Neutrophil (primary cell): ENCODE results near the gene DCAF4.

ENCODE experiments used
- H3K27ac ChIP-seq: fragments of 200-600 bp; sonication (generic); 2 replicates; pipeline ENCODE4 v1.5.1; 2016; ENCODE audit warnings: mild to moderate bottlenecking, moderate library complexity
- H3K27me3 ChIP-seq: fragments of 200-600 bp; sonication (generic); 2 replicates; pipeline ENCODE4 v1.6.0; 2016; ENCODE audit warnings: mild to moderate bottlenecking
- H3K36me3 ChIP-seq: fragments of 200-600 bp; sonication (generic); 2 replicates; pipeline ENCODE4 v1.5.1; 2017
- H3K4me1 ChIP-seq, 2 experiments: fragments of 200-600 bp in 1 of 2; sonication (generic) in 1 of 2; 1 replicate in 1 of 2; 2 replicates in 1 of 2; pipeline versions ENCODE4 v1.5.1 to v1.6.1; 2013 to 2016; ENCODE audit warnings: low read depth in 1 of 2, low read length in 1 of 2, mild to moderate bottlenecking in 1 of 2, moderate library complexity in 1 of 2; ENCODE audit not compliant: control insufficient read depth in 1 of 2, insufficient read depth in 1 of 2
- H3K4me3 ChIP-seq, 2 experiments: fragments of 200-600 bp in 1 of 2; sonication (generic) in 1 of 2; 1 replicate in 1 of 2; 2 replicates in 1 of 2; pipeline ENCODE4 v1.5.1; 2013 to 2016; ENCODE audit warnings: low read depth in 1 of 2, low read length in 1 of 2, mild to moderate bottlenecking in 1 of 2, moderate library complexity in 1 of 2
- H3K9me3 ChIP-seq: fragments of 200-600 bp; sonication (generic); 2 replicates; pipeline ENCODE4 v1.5.1; 2016
- CTCF ChIP-seq: fragments of 200-600 bp; sonication (generic); IDR thresholded peaks from 2 replicates; pipeline ENCODE4 v1.5.1; 2016; ENCODE audit warnings: antibody characterized with exemption

The DCAF4 gene

DNA sequence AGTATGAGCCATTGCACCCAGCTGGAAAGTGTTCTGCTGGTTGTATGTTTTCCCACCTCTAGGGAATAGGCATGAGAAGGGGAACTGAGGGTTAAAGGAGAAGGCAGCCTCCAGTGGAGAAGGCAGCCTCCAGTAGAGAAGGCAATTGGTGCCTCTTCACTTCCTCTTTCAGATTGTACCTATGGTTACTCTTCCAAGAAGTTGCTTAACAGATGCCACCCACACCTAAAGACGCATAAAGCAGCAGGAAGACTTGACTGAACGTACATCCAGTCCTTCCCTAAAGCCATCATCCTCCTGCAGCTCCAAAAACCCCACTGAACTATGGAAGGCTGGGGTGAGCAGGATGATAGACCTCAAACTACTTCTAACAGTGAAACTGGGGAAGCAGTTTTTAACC, 45.4 kb upstream of the DCAF4 start:
- Histone ChIP-seq H3K4me3 (no peak overlapping the region), H3K36me3 (no peaks in the 10 kb centered on the region), H3K27ac (no peak overlapping the region), H3K27me3 (peaks cover 46% of the 10 kb centered on the region), H3K9me3 (no peaks in the 10 kb centered on the region), H3K4me1 (no peaks in the 10 kb centered on the region)
- TF ChIP-seq CTCF: no peak

DNA sequence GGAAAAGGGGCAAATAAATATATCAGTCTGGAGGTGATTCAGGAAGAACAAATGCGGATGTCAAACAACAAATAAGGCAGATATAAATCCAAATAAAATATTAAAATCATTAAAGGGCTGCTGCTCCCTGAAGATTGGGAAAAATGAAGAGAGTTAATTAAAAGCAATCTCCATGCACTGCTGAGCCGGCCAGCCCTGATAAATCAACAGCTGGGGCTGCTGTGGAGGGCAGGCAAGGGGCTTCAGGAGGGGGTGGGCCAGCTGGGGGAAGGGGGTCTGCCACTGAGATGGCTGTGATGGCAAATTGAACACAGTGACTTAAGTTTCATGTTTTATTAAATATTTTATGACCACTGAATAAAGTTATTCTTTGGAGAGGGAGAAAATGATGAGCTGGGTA, 44.7 kb upstream of the DCAF4 start:
- TF ChIP-seq CTCF: no peak
- Histone ChIP-seq H3K36me3 (no peaks in the 10 kb centered on the region), H3K4me1 (no peaks in the 10 kb centered on the region), H3K27me3 (peaks cover 53% of the 10 kb centered on the region), H3K4me3 (no peak overlapping the region), H3K9me3 (no peaks in the 10 kb centered on the region), H3K27ac (no peak overlapping the region)

GRCh38 chr14:72882047-72882446, 44.2 kb upstream of the DCAF4 start:
- Histone ChIP-seq H3K9me3 (no peaks in the 10 kb centered on the region), H3K27me3 (peaks cover 54% of the 10 kb centered on the region), H3K4me3 (no peak overlapping the region), H3K4me1 (no peaks in the 10 kb centered on the region), H3K36me3 (no peaks in the 10 kb centered on the region), H3K27ac (no peak overlapping the region)
- no peak for TF ChIP-seq CTCF

DNA sequence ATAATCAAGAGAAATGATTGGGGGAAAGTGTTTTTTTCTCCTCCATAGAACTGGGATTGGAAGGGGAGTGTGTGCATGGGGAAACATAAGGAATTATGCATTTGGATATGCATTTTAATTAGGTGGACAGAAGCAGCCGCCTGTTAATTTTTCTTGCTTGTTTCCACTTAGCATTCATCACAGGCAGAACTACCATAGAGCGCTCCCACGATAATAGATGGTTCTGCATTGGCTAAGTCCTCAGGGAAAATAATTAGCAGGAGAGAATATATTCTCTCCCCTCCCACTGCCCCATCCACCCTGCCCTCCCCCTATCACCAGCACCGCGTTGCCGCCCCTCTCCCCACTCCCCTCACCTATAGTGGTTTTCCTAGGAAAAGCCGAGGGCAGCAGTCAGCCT, 43.8 kb upstream of the DCAF4 start:
- Histone ChIP-seq H3K4me1 (no peaks in the 10 kb centered on the region), H3K4me3 (no peak overlapping the region), H3K27me3 (peaks cover 54% of the 10 kb centered on the region), H3K36me3 (no peaks in the 10 kb centered on the region), H3K27ac (no peak overlapping the region), H3K9me3 (no peaks in the 10 kb centered on the region)
- no peak for TF ChIP-seq CTCF

DNA sequence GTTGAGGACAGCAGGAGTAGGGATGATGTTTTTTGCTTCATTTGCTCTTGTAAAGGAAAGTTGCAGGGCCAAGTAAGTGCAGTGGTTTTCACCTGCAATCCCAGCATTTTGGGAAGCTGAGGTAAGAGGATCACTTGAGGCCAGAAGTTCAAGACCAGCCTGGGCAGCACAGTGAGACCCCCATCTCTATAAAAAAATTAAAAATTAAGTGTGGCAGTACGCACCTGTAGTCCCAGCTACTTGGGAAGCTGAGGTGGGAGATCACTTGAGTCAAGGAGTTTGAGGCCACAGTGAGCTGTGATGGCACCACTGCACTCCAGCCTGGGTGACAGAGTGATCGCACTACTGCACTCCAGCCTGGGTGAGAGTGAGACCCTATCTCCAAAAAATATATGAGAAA, 43.2 kb upstream of the DCAF4 start:
- Histone ChIP-seq H3K36me3 (no peaks in the 10 kb centered on the region), H3K27ac (no peak overlapping the region), H3K9me3 (no peaks in the 10 kb centered on the region), H3K4me1 (no peaks in the 10 kb centered on the region), H3K4me3 (no peak overlapping the region), H3K27me3 (peaks cover 60% of the 10 kb centered on the region)
- no peak for TF ChIP-seq CTCF

DNA sequence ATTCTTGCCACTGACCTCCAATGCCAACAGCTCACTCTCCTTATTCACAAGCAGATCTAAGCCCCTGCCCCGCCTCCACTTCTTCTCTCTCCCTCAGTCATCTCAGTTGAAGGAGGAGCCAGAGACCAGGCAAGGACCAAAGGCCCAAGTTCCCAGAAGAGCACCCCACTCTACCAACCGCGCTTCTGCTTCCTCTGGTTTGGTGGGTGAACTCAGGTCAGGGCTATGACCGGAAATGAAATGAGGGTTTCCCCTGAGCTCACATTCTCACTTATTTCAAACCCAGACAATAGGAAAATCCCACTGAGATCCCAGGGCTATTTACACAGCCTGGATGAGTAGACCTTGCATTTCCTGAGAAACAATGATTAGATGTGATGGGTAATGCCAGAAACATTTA, 42.3 kb upstream of the DCAF4 start:
- Histone ChIP-seq H3K4me3 (no peak overlapping the region), H3K27ac (no peak overlapping the region), H3K4me1 (no peaks in the 10 kb centered on the region), H3K9me3 (no peaks in the 10 kb centered on the region), H3K27me3 (peaks cover 69% of the 10 kb centered on the region), H3K36me3 (no peaks in the 10 kb centered on the region)
- TF ChIP-seq CTCF: no peak
